Adrenal gland (tissue), 5 donors: ENCODE measurements around the gene CABYR.
A peak's percentile ranks its signal among the peaks of the same experiment; 100 is the strongest.

Experiments used
- POLR2A ChIP-seq, 2 donors: fragments of 450-650 bp; IDR thresholded peaks; one replicate each; pipeline ENCODE4 v1.6.1; 2017; ENCODE audit warnings: antibody characterized with exemption in 2 of 2, mild to moderate bottlenecking in 2 of 2, moderate library complexity in 1 of 2
- TF ChIP-seq, protein P1 (sequence below), 6 experiments: fragments of 450-650 bp in 4 of 6; fragments of 200-600 bp in 2 of 6; sonication (generic) in 1 of 6; IDR thresholded peaks; 1 replicate in 5 of 6; 2 replicates in 1 of 6; pipeline versions ENCODE4 v1.5.1 to v1.8.0; 2016 to 2021; ENCODE audit warnings: antibody characterized with exemption in 6 of 6, mild to moderate bottlenecking in 2 of 6, moderate library complexity in 1 of 6
- donor health status: DM: no; HTN: no; CAD: no.

GRCh38 chr18:24176727-24177416 is 38.0 kb downstream of the CABYR start:
- TF ChIP-seq, protein P1, sequence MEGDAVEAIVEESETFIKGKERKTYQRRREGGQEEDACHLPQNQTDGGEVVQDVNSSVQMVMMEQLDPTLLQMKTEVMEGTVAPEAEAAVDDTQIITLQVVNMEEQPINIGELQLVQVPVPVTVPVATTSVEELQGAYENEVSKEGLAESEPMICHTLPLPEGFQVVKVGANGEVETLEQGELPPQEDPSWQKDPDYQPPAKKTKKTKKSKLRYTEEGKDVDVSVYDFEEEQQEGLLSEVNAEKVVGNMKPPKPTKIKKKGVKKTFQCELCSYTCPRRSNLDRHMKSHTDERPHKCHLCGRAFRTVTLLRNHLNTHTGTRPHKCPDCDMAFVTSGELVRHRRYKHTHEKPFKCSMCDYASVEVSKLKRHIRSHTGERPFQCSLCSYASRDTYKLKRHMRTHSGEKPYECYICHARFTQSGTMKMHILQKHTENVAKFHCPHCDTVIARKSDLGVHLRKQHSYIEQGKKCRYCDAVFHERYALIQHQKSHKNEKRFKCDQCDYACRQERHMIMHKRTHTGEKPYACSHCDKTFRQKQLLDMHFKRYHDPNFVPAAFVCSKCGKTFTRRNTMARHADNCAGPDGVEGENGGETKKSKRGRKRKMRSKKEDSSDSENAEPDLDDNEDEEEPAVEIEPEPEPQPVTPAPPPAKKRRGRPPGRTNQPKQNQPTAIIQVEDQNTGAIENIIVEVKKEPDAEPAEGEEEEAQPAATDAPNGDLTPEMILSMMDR (IDR thresholded peaks at IDR 0.05): peak; percentile 35 to 70 (median 61)
- no peak for TF ChIP-seq POLR2A (IDR thresholded peaks at IDR 0.05)
